HFFc6 (cell line): Measurements from ENCODE around the gene F8. TPM values are rescaled to one million over a fixed set of nuclear protein-coding genes. Genes with fewer than 3 reads are reported as not detected.

ENCODE experiments used
- DNase-seq: peaks from one replicate; pipeline ENCODE4 v3.0.0-alpha.2; 2018
- H3K27ac Mint-ChIP-seq: 2 replicates; pipeline ENCODE4 v1.8.0; 2020; ENCODE audit warnings: mild to moderate bottlenecking, mixed read lengths
- H3K27me3 Mint-ChIP-seq: 2 replicates; pipeline ENCODE4 v1.8.0; 2021; ENCODE audit warnings: mild to moderate bottlenecking, moderate library complexity, mixed read lengths; ENCODE audit not compliant: insufficient read depth
- H3K36me3 Mint-ChIP-seq: 2 replicates; pipeline ENCODE4 v1.8.0; 2021; ENCODE audit warnings: low read depth, mixed read lengths
- H3K4me1 Mint-ChIP-seq: 2 replicates; pipeline ENCODE4 v1.8.0; 2020; ENCODE audit warnings: low read depth, mixed read lengths
- H3K4me3 Mint-ChIP-seq: 2 replicates; pipeline ENCODE4 v1.8.0; 2020; ENCODE audit warnings: mild to moderate bottlenecking, moderate library complexity, mixed read lengths
- H3K9me3 Mint-ChIP-seq: 2 replicates; pipeline ENCODE4 v1.8.0; 2020; ENCODE audit warnings: mild to moderate bottlenecking, mixed read lengths
- CTCF ChIP-seq: fragments of 200-600 bp; sonication (generic); IDR thresholded peaks from 2 replicates; pipeline ENCODE4 v1.5.0; 2021; ENCODE audit warnings: antibody characterized with exemption, mild to moderate bottlenecking
- total RNA-seq, 6 experiments: library from RNA; stranded (reverse); fragmentation: NEBNext Ultra II Directional; extraction: Animal tissue kit (Norgen Biotek cat#: 25700); gene quantifications; 2 replicates in 1 of 6; 3 replicates in 5 of 6; pipeline ENCODE4 v1.2.3, GENCODE V29; 2021

Gene F8
- total RNA-seq, 6 experiments from 2014 or later: 1.0 to 1.6 (median 1.4) TPM

GRCh38 chrX:155056877-155057792 lies 34.6 kb upstream of the F8 start:
- peaks cover 4% of the 10 kb centered on the region; the same call in 1 of the 2 replicates for H3K4me1 Mint-ChIP-seq
- DNase-seq: peak; percentile 17
- peak; percentile 82 for TF ChIP-seq CTCF
- no peaks in the 10 kb centered on the region; the same call in 1 of the 2 replicates for H3K27me3 Mint-ChIP-seq
- H3K27ac Mint-ChIP-seq: no peak overlapping the region
- H3K4me3 Mint-ChIP-seq: no peak overlapping the region
- H3K36me3 Mint-ChIP-seq: no peaks in the 10 kb centered on the region; the same call in 1 of the 2 replicates
- H3K9me3 Mint-ChIP-seq: no peaks in the 10 kb centered on the region

GRCh38 chrX:155056471-155056870 lies 33.9 kb upstream of the F8 start:
- H3K9me3 Mint-ChIP-seq: no peaks in the 10 kb centered on the region
- H3K27ac Mint-ChIP-seq: no peak overlapping the region

GRCh38 chrX:155055494-155055893 lies 33.0 kb upstream of the F8 start:
- no peak for TF ChIP-seq CTCF
- no peak overlapping the region for H3K4me3 Mint-ChIP-seq
- no peaks in the 10 kb centered on the region; the same call in 1 of the 2 replicates for H3K27me3 Mint-ChIP-seq
- no peak overlapping the region for H3K27ac Mint-ChIP-seq
- no peak for DNase-seq
- H3K36me3 Mint-ChIP-seq: 0 out of 2 replicates have a peak, but pooled peaks cover 5% of the 10 kb centered on the region
- H3K9me3 Mint-ChIP-seq: no peaks in the 10 kb centered on the region
- H3K4me1 Mint-ChIP-seq: peaks cover 4% of the 10 kb centered on the region; the same call in 1 of the 2 replicates

More at GRCh38 chrX:155056471-155056870, 33.9 kb upstream of the F8 start:
- no peaks in the 10 kb centered on the region; the same call in 1 of the 2 replicates for H3K27me3 Mint-ChIP-seq
- H3K36me3 Mint-ChIP-seq: 0 out of 2 replicates have a peak, but pooled peaks cover 4% of the 10 kb centered on the region
- no peak for DNase-seq
- H3K4me3 Mint-ChIP-seq: no peak overlapping the region
- no peak for TF ChIP-seq CTCF
- peaks cover 4% of the 10 kb centered on the region; the same call in 1 of the 2 replicates for H3K4me1 Mint-ChIP-seq

GRCh38 chrX:155054255-155054654 lies 31.7 kb upstream of the F8 start:
- no peak overlapping the region for H3K27ac Mint-ChIP-seq
- DNase-seq: no peak
- TF ChIP-seq CTCF: no peak
- H3K4me3 Mint-ChIP-seq: no peak overlapping the region
- no peaks in the 10 kb centered on the region for H3K9me3 Mint-ChIP-seq
- H3K36me3 Mint-ChIP-seq: 0 out of 2 replicates have a peak, but pooled peaks cover 5% of the 10 kb centered on the region
- no peaks in the 10 kb centered on the region; the same call in 1 of the 2 replicates for H3K27me3 Mint-ChIP-seq
- H3K4me1 Mint-ChIP-seq: peaks cover 4% of the 10 kb centered on the region; the same call in 1 of the 2 replicates

- Mint-ChIP-seq H3K4me3 (no peak overlapping the region), H3K9me3 (no peaks in the 10 kb centered on the region), H3K27ac (no peak overlapping the region), H3K36me3 (0 out of 2 replicates have a peak, but pooled peaks cover 5% of the 10 kb centered on the region), H3K4me1 (peaks cover 10% of the 10 kb centered on the region; the same call in 1 of the 2 replicates), H3K27me3 (no peaks in the 10 kb centered on the region; the same call in 1 of the 2 replicates)
- TF ChIP-seq CTCF: no peak
- no peak for DNase-seq
Observed at GRCh38 chrX:155053656-155054055, 31.1 kb upstream of the F8 start.
